ENCODE results near the gene POMC.

DNA sequence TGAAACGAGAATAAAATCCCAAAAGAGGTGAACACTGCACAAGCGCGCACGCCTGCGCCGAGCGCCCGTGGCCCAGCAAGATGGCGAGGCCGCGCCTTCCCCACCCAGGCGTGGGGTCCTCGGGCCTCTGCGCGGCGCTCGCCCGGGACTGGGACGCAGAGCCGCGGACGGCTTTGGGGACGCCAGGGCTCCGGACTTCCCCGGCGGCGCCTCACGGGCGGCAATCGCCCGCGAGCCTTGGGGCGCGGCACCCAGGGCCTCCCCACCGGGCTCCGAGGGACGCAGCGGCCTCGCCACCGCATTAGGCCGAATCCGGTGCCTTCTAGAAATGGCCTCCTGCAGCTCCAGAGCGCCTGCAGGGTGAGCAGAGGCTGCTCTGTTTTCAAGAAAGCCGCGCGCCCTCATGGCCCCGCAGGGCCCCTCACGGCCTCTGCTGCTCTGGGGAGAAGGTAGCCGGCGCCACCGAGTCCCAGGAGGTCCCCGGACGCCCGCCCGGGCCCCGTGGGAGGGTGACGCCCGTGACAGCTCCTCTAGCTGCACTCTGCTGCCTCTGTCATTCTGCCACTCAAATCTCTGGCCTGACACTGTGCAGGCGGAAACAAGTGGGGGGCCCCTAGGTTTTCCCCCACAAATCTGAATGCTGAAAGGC, 35.9 kb upstream of the POMC start:
- no peak for TF ChIP-seq POLR2A (IDR thresholded peaks at IDR 0.05)
- TF ChIP-seq, protein P1, sequence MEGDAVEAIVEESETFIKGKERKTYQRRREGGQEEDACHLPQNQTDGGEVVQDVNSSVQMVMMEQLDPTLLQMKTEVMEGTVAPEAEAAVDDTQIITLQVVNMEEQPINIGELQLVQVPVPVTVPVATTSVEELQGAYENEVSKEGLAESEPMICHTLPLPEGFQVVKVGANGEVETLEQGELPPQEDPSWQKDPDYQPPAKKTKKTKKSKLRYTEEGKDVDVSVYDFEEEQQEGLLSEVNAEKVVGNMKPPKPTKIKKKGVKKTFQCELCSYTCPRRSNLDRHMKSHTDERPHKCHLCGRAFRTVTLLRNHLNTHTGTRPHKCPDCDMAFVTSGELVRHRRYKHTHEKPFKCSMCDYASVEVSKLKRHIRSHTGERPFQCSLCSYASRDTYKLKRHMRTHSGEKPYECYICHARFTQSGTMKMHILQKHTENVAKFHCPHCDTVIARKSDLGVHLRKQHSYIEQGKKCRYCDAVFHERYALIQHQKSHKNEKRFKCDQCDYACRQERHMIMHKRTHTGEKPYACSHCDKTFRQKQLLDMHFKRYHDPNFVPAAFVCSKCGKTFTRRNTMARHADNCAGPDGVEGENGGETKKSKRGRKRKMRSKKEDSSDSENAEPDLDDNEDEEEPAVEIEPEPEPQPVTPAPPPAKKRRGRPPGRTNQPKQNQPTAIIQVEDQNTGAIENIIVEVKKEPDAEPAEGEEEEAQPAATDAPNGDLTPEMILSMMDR (IDR thresholded peaks at IDR 0.05 in 4 of 5, conservative IDR thresholded peaks at IDR 0.05 in 1 of 5) = no peak

Measured in gastrocnemius medialis (tissue), 4 donors.